Umbilical cord (tissue), 2 donors: ENCODE data around the gene DPP7. TPM values are rescaled to one million over a fixed set of nuclear protein-coding genes. Genes with fewer than 3 reads are reported as not detected.
A peak's percentile ranks its signal among the peaks of the same experiment; 100 is the strongest.
"Not testable (repeated sequence)": the region's sequence is repeated elsewhere in the genome, so short reads cannot be mapped to it uniquely, and the experiment has no call there.

Source experiments
- DNase-seq: peaks from one replicate; pipeline ENCODE4 v3.0.0-alpha.2; 2015; ENCODE audit warnings: low spot score
- total RNA-seq: library from RNA; depleted of rRNA; stranded (reverse); fragments of >200 nt; gene quantifications from one replicate; pipeline ENCODE4 v1.2.3, GENCODE V29; 2014; ENCODE audit warnings: low replicate concordance; ENCODE audit not compliant: insufficient read depth

Gene DPP7
- total RNA-seq, 1 donor from 2014 or later = 67.9 TPM

- peak; percentile 93 for DNase-seq
Measured at GRCh38 chr9:137129456-137130175, 15.1 kb upstream of the DPP7 start.

GRCh38 chr9:137128862-137129455, 14.4 kb upstream of the DPP7 start:
- DNase-seq = no peak

GRCh38 chr9:137128158-137128861, 13.8 kb upstream of the DPP7 start:
- no peak for DNase-seq

GRCh38 chr9:137127301-137128157, 13.0 kb upstream of the DPP7 start:
- peak; percentile 50 for DNase-seq

GRCh38 chr9:137126786-137127185, 12.3 kb upstream of the DPP7 start:
- no peak for DNase-seq

GRCh38 chr9:137123952-137124462, 9.5 kb upstream of the DPP7 start:
- not testable (repeated sequence) for DNase-seq

- DNase-seq = no peak
Measured at GRCh38 chr9:137123468-137123837, 8.9 kb upstream of the DPP7 start.

GRCh38 chr9:137122796-137123467, 8.4 kb upstream of the DPP7 start:
- not testable (repeated sequence) for DNase-seq

GRCh38 chr9:137121927-137122795, 7.6 kb upstream of the DPP7 start:
- not testable (repeated sequence) for DNase-seq

GRCh38 chr9:137118092-137118603, 3.6 kb upstream of the DPP7 start:
- not testable (repeated sequence) for DNase-seq

- no peak for DNase-seq
Measured at GRCh38 chr9:137117269-137117731, 2.8 kb upstream of the DPP7 start.

- peak; percentile 82 for DNase-seq
Measured at GRCh38 chr9:137116728-137117127, 2.2 kb upstream of the DPP7 start.

- no peak for DNase-seq
Measured at GRCh38 chr9:137116027-137116507, 1.5 kb upstream of the DPP7 start.

- no peak for DNase-seq
Measured at GRCh38 chr9:137115394-137116026, 977 bp upstream of the DPP7 start.

GRCh38 chr9:137114220-137114612, 317 bp downstream of the DPP7 start:
- no peak for DNase-seq

- DNase-seq = no peak
Measured at GRCh38 chr9:137113385-137114159, 961 bp downstream of the DPP7 start.

GRCh38 chr9:137112564-137113384, 1.8 kb downstream of the DPP7 start:
- DNase-seq = no peak
